Nephron (organoid): Measurements from ENCODE around the gene COL27A1.

ENCODE experiments used
- H3K27ac Mint-ChIP-seq, 3 experiments: 2 replicates each; pipeline ENCODE4 v1.8.0; 2020; ENCODE audit warnings: mixed read lengths in 3 of 3, mild to moderate bottlenecking in 2 of 3, moderate library complexity in 1 of 3
- H3K27me3 Mint-ChIP-seq: 2 replicates; pipeline ENCODE4 v1.8.0; 2021; ENCODE audit warnings: low read depth, mild to moderate bottlenecking, moderate library complexity, mixed read lengths
- H3K36me3 Mint-ChIP-seq: 2 replicates; pipeline ENCODE4 v1.8.0; 2020; ENCODE audit warnings: low read depth, mixed read lengths
- H3K4me1 Mint-ChIP-seq: 2 replicates; pipeline ENCODE4 v1.8.0; 2020; ENCODE audit warnings: mixed read lengths
- H3K4me3 Mint-ChIP-seq, 3 experiments: 2 replicates each; pipeline ENCODE4 v1.8.0; 2020; ENCODE audit warnings: mild to moderate bottlenecking in 3 of 3, mixed read lengths in 3 of 3, moderate library complexity in 2 of 3
- H3K9me3 Mint-ChIP-seq: 2 replicates; pipeline ENCODE4 v1.8.0; 2020; ENCODE audit warnings: mixed read lengths
- CTCF ChIP-seq, 3 experiments: fragments of 200-600 bp; sonication (generic); IDR thresholded peaks; one replicate each; pipeline ENCODE4 v1.5.0; 2021; ENCODE audit warnings: antibody characterized with exemption in 3 of 3; ENCODE audit not compliant: unreplicated experiment in 3 of 3

COL27A1 gene

GRCh38 chr9:114206221-114206789 lies 51.0 kb downstream of the COL27A1 start:
- peak overlapping the region; percentile 88 to 97 (median 94) for H3K27ac Mint-ChIP-seq
- no peaks in the 10 kb centered on the region for H3K27me3 Mint-ChIP-seq
- peaks cover 21% of the 10 kb centered on the region for H3K36me3 Mint-ChIP-seq
- no peaks in the 10 kb centered on the region for H3K9me3 Mint-ChIP-seq
- no peak for TF ChIP-seq CTCF (IDR thresholded peaks at IDR 0.05; ENCODE audit: unreplicated experiment in 3 of 3)
- peaks cover 66% of the 10 kb centered on the region for H3K4me1 Mint-ChIP-seq
- no peak overlapping the region for H3K4me3 Mint-ChIP-seq

- H3K9me3 Mint-ChIP-seq, result no peaks in the 10 kb centered on the region
- peak overlapping the region in 2 of 3 experiments; percentile 10 to 41 for H3K4me3 Mint-ChIP-seq
- peaks cover 69% of the 10 kb centered on the region for H3K4me1 Mint-ChIP-seq
- H3K27me3 Mint-ChIP-seq, result no peaks in the 10 kb centered on the region
- peaks cover 27% of the 10 kb centered on the region for H3K36me3 Mint-ChIP-seq
- TF ChIP-seq CTCF (IDR thresholded peaks at IDR 0.05; ENCODE audit: unreplicated experiment in 3 of 3), result no peak
- peak overlapping the region; percentile 88 to 97 (median 94) for H3K27ac Mint-ChIP-seq
Measured at GRCh38 chr9:114207034-114207810, 51.9 kb downstream of the COL27A1 start.

DNA sequence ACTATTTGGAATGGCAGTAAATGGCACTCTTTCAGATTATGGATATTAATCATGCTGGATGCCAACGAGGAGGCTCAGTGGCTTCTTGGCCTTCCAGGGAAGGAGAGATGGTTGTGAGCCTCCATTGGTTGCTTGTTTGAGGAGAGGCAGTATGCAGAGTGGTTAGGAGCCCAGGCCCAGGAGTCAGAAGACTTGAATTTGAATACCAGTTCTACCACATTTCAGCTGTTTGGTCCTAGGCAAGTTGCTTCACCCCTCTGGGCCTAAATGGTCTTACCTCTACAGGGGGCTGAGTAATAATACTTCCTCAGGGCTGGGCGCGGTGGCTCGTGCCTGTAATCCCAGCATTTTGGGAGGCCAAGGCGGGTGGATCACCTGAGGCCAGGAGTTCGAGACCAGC lies 52.5 kb downstream of the COL27A1 start:
- Mint-ChIP-seq H3K4me3 (no peak overlapping the region), H3K9me3 (no peaks in the 10 kb centered on the region), H3K36me3 (peaks cover 25% of the 10 kb centered on the region)

DNA sequence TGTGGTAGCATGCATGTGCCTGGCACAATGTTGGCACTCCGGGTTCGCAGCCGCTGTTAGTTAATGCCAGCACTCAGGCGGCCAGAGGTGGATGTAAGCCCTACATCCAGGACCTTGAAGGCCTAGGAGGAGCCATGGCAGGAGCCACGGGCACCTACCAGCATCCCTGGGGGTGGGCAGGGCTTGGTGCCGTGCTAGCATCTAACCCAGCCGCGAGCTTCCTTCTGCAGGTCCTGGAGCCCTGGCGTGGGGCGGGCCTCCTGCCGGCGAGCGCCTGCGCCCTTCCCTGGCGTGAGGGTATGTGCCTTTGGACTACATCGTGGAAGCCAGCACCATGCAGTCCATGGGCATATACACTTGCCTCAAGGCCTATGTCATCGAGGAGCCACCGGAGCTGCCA lies 53.8 kb downstream of the COL27A1 start:
- H3K27me3 Mint-ChIP-seq, result no peaks in the 10 kb centered on the region
- H3K4me3 Mint-ChIP-seq, result no peak overlapping the region
- H3K36me3 Mint-ChIP-seq, result peaks cover 30% of the 10 kb centered on the region
- H3K9me3 Mint-ChIP-seq, result no peaks in the 10 kb centered on the region
- peak overlapping the region in 1 of 3 experiments; percentile 67 for H3K27ac Mint-ChIP-seq
- peaks cover 80% of the 10 kb centered on the region for H3K4me1 Mint-ChIP-seq
- TF ChIP-seq CTCF (IDR thresholded peaks at IDR 0.05; ENCODE audit: unreplicated experiment in 3 of 3), result no peak

More for the DNA sequence above, 52.5 kb downstream of the COL27A1 start:
- H3K27me3 Mint-ChIP-seq, result no peaks in the 10 kb centered on the region
- no peak for TF ChIP-seq CTCF (IDR thresholded peaks at IDR 0.05; ENCODE audit: unreplicated experiment in 3 of 3)
- peaks cover 76% of the 10 kb centered on the region for H3K4me1 Mint-ChIP-seq
- H3K27ac Mint-ChIP-seq, result peak overlapping the region; percentile 88 to 97 (median 94)

GRCh38 chr9:114210136-114210535 lies 54.8 kb downstream of the COL27A1 start:
- no peaks in the 10 kb centered on the region for H3K27me3 Mint-ChIP-seq
- peaks cover 35% of the 10 kb centered on the region for H3K36me3 Mint-ChIP-seq
- H3K4me3 Mint-ChIP-seq, result peak overlapping the region in 1 of 3 experiments; percentile 5
- H3K4me1 Mint-ChIP-seq, result peaks cover 88% of the 10 kb centered on the region
- H3K27ac Mint-ChIP-seq, result peak overlapping the region in 2 of 3 experiments; percentile 68 to 88
- no peak for TF ChIP-seq CTCF (IDR thresholded peaks at IDR 0.05; ENCODE audit: unreplicated experiment in 3 of 3)
- H3K9me3 Mint-ChIP-seq, result no peaks in the 10 kb centered on the region
